Measurements from ENCODE around the gene AGAP3.

AGAP3 gene

GRCh38 chr7:151122796-151123157 is 36.5 kb downstream of the AGAP3 start:
- FAIRE-seq (no peak), DNase-seq (ENCODE audit: low spot score) (no peak)

GRCh38 chr7:151123158-151123821 is 37.0 kb downstream of the AGAP3 start:
- no peak for FAIRE-seq
- no peak for DNase-seq (ENCODE audit: low spot score)

- FAIRE-seq: no peak
- peak; percentile 65 for DNase-seq (ENCODE audit: low spot score)
Measured at GRCh38 chr7:151123822-151124464, 37.7 kb downstream of the AGAP3 start.

- no peak for FAIRE-seq
Measured at GRCh38 chr7:151124481-151124880, 38.2 kb downstream of the AGAP3 start.

GRCh38 chr7:151124899-151125399 is 38.7 kb downstream of the AGAP3 start:
- DNase-seq (ENCODE audit: low spot score): no peak
- FAIRE-seq: no peak

More at GRCh38 chr7:151124481-151124880, 38.2 kb downstream of the AGAP3 start:
- no peak for DNase-seq (ENCODE audit: low spot score)

- no peak for FAIRE-seq
- no peak for DNase-seq (ENCODE audit: low spot score)
Measured at GRCh38 chr7:151125470-151125845, 39.2 kb downstream of the AGAP3 start.

- no peak for FAIRE-seq
- DNase-seq (ENCODE audit: low spot score): no peak
Measured at GRCh38 chr7:151125846-151126481, 39.7 kb downstream of the AGAP3 start.

GRCh38 chr7:151126491-151127137 is 40.3 kb downstream of the AGAP3 start:
- FAIRE-seq: no peak
- DNase-seq (ENCODE audit: low spot score): no peak

- DNase-seq (ENCODE audit: low spot score): no peak
- no peak for FAIRE-seq
Measured at GRCh38 chr7:151128144-151128543, 41.9 kb downstream of the AGAP3 start.

GRCh38 chr7:151128716-151129115 is 42.4 kb downstream of the AGAP3 start:
- no peak for DNase-seq (ENCODE audit: low spot score)
- FAIRE-seq: no peak

GRCh38 chr7:151129117-151129959 is 43.1 kb downstream of the AGAP3 start:
- FAIRE-seq (no peak), DNase-seq (ENCODE audit: low spot score) (no peak)

GRCh38 chr7:151129960-151130591 is 43.8 kb downstream of the AGAP3 start:
- FAIRE-seq (no peak), DNase-seq (ENCODE audit: low spot score) (no peak)

GRCh38 chr7:151130741-151131157 is 44.5 kb downstream of the AGAP3 start:
- DNase-seq (ENCODE audit: low spot score): no peak
- no peak for FAIRE-seq

GRCh38 chr7:151131224-151131591 is 44.9 kb downstream of the AGAP3 start:
- FAIRE-seq (no peak), DNase-seq (ENCODE audit: low spot score) (no peak)

GRCh38 chr7:151131592-151132293 is 45.5 kb downstream of the AGAP3 start:
- no peak for FAIRE-seq
- DNase-seq (ENCODE audit: low spot score): no peak

- FAIRE-seq (no peak), DNase-seq (ENCODE audit: low spot score) (no peak)
Measured at GRCh38 chr7:151132461-151133205, 46.4 kb downstream of the AGAP3 start.

GRCh38 chr7:151133266-151133985 is 47.2 kb downstream of the AGAP3 start:
- DNase-seq (ENCODE audit: low spot score) (no peak), FAIRE-seq (no peak)

- FAIRE-seq (no peak), DNase-seq (ENCODE audit: low spot score) (no peak)
Measured at GRCh38 chr7:151133986-151134742, 47.9 kb downstream of the AGAP3 start.

All from urothelium cell line (cell line).